ENCODE data around the gene APLP2.

- TF ChIP-seq POLR2A (IDR thresholded peaks at IDR 0.05), result no peak
- no peak for TF ChIP-seq CTCF (IDR thresholded peaks at IDR 0.05)
Measured at GRCh38 chr11:130032931-130033330, 36.8 kb upstream of the APLP2 start.
